CD4-positive, alpha-beta T cell (primary cell): ENCODE results near the gene SEPHS1. TPM values are rescaled to one million over a fixed set of nuclear protein-coding genes. Genes with fewer than 3 reads are reported as not detected.

Source experiments
- ATAC-seq: fragments of 200-7000 bp; cut with Tn5 transposase; one replicate; pipeline ENCODE4 v1.10.0; 2022; ENCODE audit warnings: mild to moderate bottlenecking; ENCODE audit not compliant: poor library complexity
- CTCF ChIA-PET: fragments of 350-600 bp; sonication (Branson Sonifier 250); formaldehyde crosslinking; loops from one replicate; lab custom pipeline; 2021; ENCODE audit warnings: antibody characterized with exemption, inconsistent platforms; lab: Charles Lee
- POLR2A ChIA-PET: fragments of 350-600 bp; sonication (Branson Sonifier 250); formaldehyde crosslinking; loops from one replicate; lab custom pipeline; 2021; ENCODE audit warnings: antibody characterized with exemption, inconsistent platforms; lab: Charles Lee
- DNase-seq, 14 experiments: peaks; one replicate each; pipeline ENCODE4 v3.0.0-alpha.2; 2013 to 2020; ENCODE audit warnings: mixed read lengths in 2 of 14
- H3K27ac ChIP-seq, 2 donors: one replicate each; pipeline versions ENCODE4 v1.5.1 to v1.7.0; 2013; ENCODE audit warnings: low read length in 2 of 2, low read depth in 1 of 2, mild to moderate bottlenecking in 1 of 2
- H3K27me3 ChIP-seq, 2 experiments: 1 replicate in 1 of 2; 2 replicates in 1 of 2; pipeline versions ENCODE4 v1.6.1 to v1.7.0; 2013; ENCODE audit warnings: low read length in 2 of 2, control low read depth in 1 of 2, mild to moderate bottlenecking in 1 of 2, moderate library complexity in 1 of 2; ENCODE audit not compliant: insufficient read depth in 2 of 2, control insufficient read depth in 1 of 2
- H3K36me3 ChIP-seq: one replicate; pipeline ENCODE4 v1.6.1; 2013; ENCODE audit warnings: low read length, control low read depth; ENCODE audit not compliant: insufficient read depth
- H3K4me1 ChIP-seq: one replicate; pipeline ENCODE4 v1.6.1; 2013; ENCODE audit warnings: low read length, control low read depth; ENCODE audit not compliant: insufficient read depth
- H3K4me3 ChIP-seq: one replicate; pipeline ENCODE4 v1.5.1; 2013; ENCODE audit warnings: mild to moderate bottlenecking, low read length, moderate library complexity
- H3K9me3 ChIP-seq, 2 experiments: 1 replicate in 1 of 2; 2 replicates in 1 of 2; pipeline versions ENCODE4 v1.6.1 to v1.7.0; 2013; ENCODE audit warnings: low read length in 2 of 2, mild to moderate bottlenecking in 2 of 2, control low read depth in 1 of 2, moderate library complexity in 1 of 2; ENCODE audit not compliant: control insufficient read depth in 1 of 2, insufficient read depth in 1 of 2
- H3K27ac Mint-ChIP-seq: one replicate; pipeline ENCODE4 v1.8.0; 2020; ENCODE audit warnings: mixed read lengths
- H3K27me3 Mint-ChIP-seq: one replicate; pipeline ENCODE4 v1.8.0; 2021; ENCODE audit warnings: mixed read lengths
- H3K36me3 Mint-ChIP-seq: one replicate; pipeline ENCODE4 v1.8.0; 2021; ENCODE audit warnings: low read depth, mixed read lengths
- H3K4me1 Mint-ChIP-seq: one replicate; pipeline ENCODE4 v1.8.0; 2021; ENCODE audit warnings: low read depth, mixed read lengths
- H3K4me3 Mint-ChIP-seq: one replicate; pipeline ENCODE4 v1.8.0; 2020; ENCODE audit warnings: mild to moderate bottlenecking, mixed read lengths
- H3K9me3 Mint-ChIP-seq: one replicate; pipeline ENCODE4 v1.8.0; 2020; ENCODE audit warnings: mixed read lengths
- CTCF ChIP-seq: fragments of 200-600 bp; IDR thresholded peaks from one replicate; pipeline ENCODE4 v1.8.0; 2022; ENCODE audit warnings: antibody characterized with exemption, mild to moderate bottlenecking
- intact Hi-C, 2 experiments: fragments of 100-400 bp; cut with DNase I in 1 of 2; cut with micrococcal nuclease in 1 of 2; formaldehyde crosslinking; loops; one replicate each; pipeline versions ENCODE4 v1.15.1 to v1.9.0; 2023 to 2025; cut with DNase I, micrococcal nuclease
- total RNA-seq, 174 experiments: library from RNA in 2 of 174; stranded (reverse) in 2 of 174; gene quantifications; one replicate each; pipeline ENCODE4 v1.2.3 and lab custom pipeline; 2021 to 2026

Gene SEPHS1
- total RNA-seq, 2 experiments from 2014 or later, result 13.1 to 17.9 TPM

- Histone ChIP-seq H3K27me3 (no peaks in the 10 kb centered on the region), H3K36me3 (peaks cover 29% of the 10 kb centered on the region), H3K4me3 (no peak overlapping the region), H3K27ac (no peak overlapping the region), H3K4me1 (no peaks in the 10 kb centered on the region), H3K9me3 (no peaks in the 10 kb centered on the region)
- no peak for TF ChIP-seq CTCF
- ATAC-seq (no peak), DNase-seq (no peak)
- Mint-ChIP-seq H3K27me3 (no peaks in the 10 kb centered on the region), H3K9me3 (no peaks in the 10 kb centered on the region), H3K36me3 (peaks cover 31% of the 10 kb centered on the region), H3K4me1 (no peaks in the 10 kb centered on the region), H3K4me3 (no peak overlapping the region), H3K27ac (no peak overlapping the region)
- ChIA-PET POLR2A (no interaction called here), CTCF (interaction anchor here (0.7 kb wide), 1 partner anchor 137 kb away, joined by 3 read pairs; no protein-coding TSS in a partner anchor)
- intact Hi-C loops, result no loop called here
These were observed 30.6 kb downstream of the SEPHS1 start for GRCh38 chr10:13317474-13317873.

GRCh38 chr10:13316635-13317311 is 31.3 kb downstream of the SEPHS1 start:
- H3K36me3 Mint-ChIP-seq, result peaks cover 24% of the 10 kb centered on the region
- H3K4me3 ChIP-seq, result no peak overlapping the region
- intact Hi-C loops, result no loop called here
- H3K4me3 Mint-ChIP-seq, result no peak overlapping the region
- H3K27me3 Mint-ChIP-seq, result no peaks in the 10 kb centered on the region
- H3K27ac Mint-ChIP-seq, result no peak overlapping the region
- no peak for TF ChIP-seq CTCF
- no peak for DNase-seq
- H3K9me3 ChIP-seq, result no peaks in the 10 kb centered on the region
- ChIA-PET POLR2A (interaction anchor here (2.2 kb wide), 1 partner anchor 15 kb away, joined by 6 read pairs; no protein-coding TSS in a partner anchor), CTCF (interaction anchor here (0.7 kb wide), 1 partner anchor 136 kb away, joined by 3 read pairs; no protein-coding TSS in a partner anchor)
- H3K9me3 Mint-ChIP-seq, result no peaks in the 10 kb centered on the region
- no peaks in the 10 kb centered on the region for H3K4me1 Mint-ChIP-seq
- H3K27me3 ChIP-seq, result no peaks in the 10 kb centered on the region
- peaks cover 22% of the 10 kb centered on the region for H3K36me3 ChIP-seq
- no peak overlapping the region for H3K27ac ChIP-seq
- no peak for ATAC-seq
- no peaks in the 10 kb centered on the region for H3K4me1 ChIP-seq

- H3K36me3 ChIP-seq, result peaks cover 10% of the 10 kb centered on the region
- no peaks in the 10 kb centered on the region for H3K27me3 ChIP-seq
- Mint-ChIP-seq H3K9me3 (no peaks in the 10 kb centered on the region), H3K4me1 (no peaks in the 10 kb centered on the region), H3K27me3 (no peaks in the 10 kb centered on the region), H3K27ac (no peak overlapping the region), H3K4me3 (no peak overlapping the region), H3K36me3 (peaks cover 18% of the 10 kb centered on the region)
- intact Hi-C loops, result no loop called here
- no peak for TF ChIP-seq CTCF
- no peak for DNase-seq
- no peaks in the 10 kb centered on the region for H3K9me3 ChIP-seq
- ChIA-PET POLR2A (interaction anchor here (2.2 kb wide), 1 partner anchor 13 kb away, joined by 6 read pairs; no protein-coding TSS in a partner anchor), CTCF (interaction anchor here (0.6 kb wide), 1 partner anchor 13 kb away, joined by 3 read pairs; no protein-coding TSS in a partner anchor)
- no peak overlapping the region for H3K4me3 ChIP-seq
- no peak overlapping the region for H3K27ac ChIP-seq
- ATAC-seq, result no peak
- H3K4me1 ChIP-seq, result no peaks in the 10 kb centered on the region
These were observed 32.7 kb downstream of the SEPHS1 start for GRCh38 chr10:13315361-13315760.
